Liver (tissue), 3 donors: ENCODE data around the gene RCVRN.

ENCODE experiments used
- ATF3 ChIP-seq: IDR thresholded peaks from 2 replicates; pipeline ENCODE4 v1.6.1; 2016; ENCODE audit warnings: antibody characterized with exemption
- CTCF ChIP-seq: fragments of 150-350 bp; IDR thresholded peaks from 2 replicates; pipeline ENCODE4 v1.5.1; 2017; ENCODE audit warnings: improper control_type of control experiment, low read depth, low read length; ENCODE audit not compliant: missing input control
- EGR1 ChIP-seq, 2 donors: IDR thresholded peaks; 2 replicates each; pipeline ENCODE4 v1.6.1; 2016 to 2018; ENCODE audit warnings: antibody characterized with exemption in 2 of 2, low read depth in 2 of 2
- FOXA1 ChIP-seq: IDR thresholded peaks from 2 replicates; pipeline ENCODE4 v1.6.1; 2016; ENCODE audit warnings: antibody characterized with exemption
- HNF4A ChIP-seq, 2 donors: conservative IDR thresholded peaks; 2 replicates each; pipeline ENCODE4 v1.6.1; 2016; ENCODE audit warnings: antibody characterized with exemption in 2 of 2, mild to moderate bottlenecking in 2 of 2
- MAX ChIP-seq: IDR thresholded peaks from 2 replicates; pipeline ENCODE4 v1.6.1; 2016; ENCODE audit warnings: antibody characterized with exemption
- NR2F2 ChIP-seq: IDR thresholded peaks from 2 replicates; pipeline ENCODE4 v1.6.1; 2016; ENCODE audit warnings: antibody characterized with exemption
- RAD21 ChIP-seq, 2 donors: IDR thresholded peaks; 2 replicates each; pipeline ENCODE4 v1.6.1; 2016; ENCODE audit warnings: antibody characterized with exemption in 2 of 2, mild to moderate bottlenecking in 2 of 2
- REST ChIP-seq: IDR thresholded peaks from 2 replicates; pipeline ENCODE4 v1.6.1; 2016; ENCODE audit warnings: antibody characterized with exemption, mild to moderate bottlenecking
- SP1 ChIP-seq: IDR thresholded peaks from 2 replicates; pipeline ENCODE4 v1.6.1; 2018; ENCODE audit warnings: antibody characterized with exemption, mild to moderate bottlenecking
- TAF1 ChIP-seq: conservative IDR thresholded peaks from 2 replicates; pipeline ENCODE4 v1.6.1; 2016; ENCODE audit warnings: antibody characterized with exemption, mild to moderate bottlenecking
- YY1 ChIP-seq: IDR thresholded peaks from 2 replicates; pipeline ENCODE4 v1.6.1; 2016; ENCODE audit warnings: antibody characterized with exemption, mild to moderate bottlenecking
- ZBTB33 ChIP-seq: IDR thresholded peaks from 2 replicates; pipeline ENCODE4 v1.6.1; 2016; ENCODE audit warnings: antibody characterized with exemption
- donor health status: healthy.
- donor health status: healthy.

GRCh38 chr17:9898812-9899211 lies 6.3 kb downstream of the RCVRN start:
- TF ChIP-seq CTCF (no peak), RAD21 (IDR thresholded peaks at IDR 0.05) (no peak), REST (no peak), YY1 (no peak), FOXA1 (no peak), EGR1 (IDR thresholded peaks at IDR 0.05; ENCODE audit: low read depth in 2 of 2) (no peak), ZBTB33 (no peak), MAX (no peak), TAF1 (no peak), NR2F2 (no peak), SP1 (no peak), ATF3 (no peak), HNF4A (conservative IDR thresholded peaks at IDR 0.05) (no peak)
